Activated naive CD4-positive, alpha-beta T cell treated with anti-CD3 and anti-CD28 coated beads, Interleukin-2, amount 10 ng/mL, durations not matched to agents 7 days and 5 days (primary cell): ENCODE results near the gene SH2D3C.
A peak's percentile ranks its signal among the peaks of the same experiment; 100 is the strongest.

Experiments
- CTCF ChIA-PET: fragments of 350-600 bp; sonication (Branson Sonifier 250); formaldehyde crosslinking; loops from one replicate; lab custom pipeline; 2021; ENCODE audit warnings: antibody characterized with exemption; lab: Charles Lee
- DNase-seq: peaks from one replicate; pipeline ENCODE4 v3.0.0-alpha.2; 2020
- H3K27ac Mint-ChIP-seq: one replicate; pipeline ENCODE4 v1.8.0; 2021; ENCODE audit warnings: mild to moderate bottlenecking, moderate library complexity, mixed read lengths
- H3K27me3 Mint-ChIP-seq: one replicate; pipeline ENCODE4 v1.8.0; 2021; ENCODE audit warnings: mild to moderate bottlenecking, mixed read lengths
- H3K36me3 Mint-ChIP-seq: one replicate; pipeline ENCODE4 v1.8.0; 2021; ENCODE audit warnings: mixed read lengths
- H3K4me1 Mint-ChIP-seq: one replicate; pipeline ENCODE4 v1.8.0; 2021; ENCODE audit warnings: mixed read lengths
- H3K4me3 Mint-ChIP-seq: one replicate; pipeline ENCODE4 v1.8.0; 2021; ENCODE audit warnings: mild to moderate bottlenecking, moderate library complexity, mixed read lengths
- H3K9me3 Mint-ChIP-seq: one replicate; pipeline ENCODE4 v1.8.0; 2021; ENCODE audit warnings: mixed read lengths

The SH2D3C gene

GRCh38 chr9:127714020-127714750 lies 64.3 kb downstream of the SH2D3C start:
- Mint-ChIP-seq H3K27me3 (peaks cover 12% of the 10 kb centered on the region), H3K4me3 (peak overlapping the region; percentile 69), H3K27ac (no peak overlapping the region), H3K4me1 (peaks cover 32% of the 10 kb centered on the region), H3K36me3 (no peaks in the 10 kb centered on the region), H3K9me3 (no peaks in the 10 kb centered on the region)
- CTCF ChIA-PET = interaction anchor here (0.9 to 3.0 kb wide), 3 partner anchors 21 to 125 kb away, joined by 3 to 9 read pairs (median 5); partner anchors contain the start of gene TOR2A
- DNase-seq = no peak

GRCh38 chr9:127712867-127713266 lies 65.6 kb downstream of the SH2D3C start:
- H3K36me3 Mint-ChIP-seq = no peaks in the 10 kb centered on the region
- CTCF ChIA-PET = interaction anchor here (1.2 kb wide), 2 partner anchors 22 to 101 kb away, joined by 3 read pairs; partner anchors contain the start of genes STXBP1 and TOR2A
- no peak overlapping the region for H3K27ac Mint-ChIP-seq
- H3K4me3 Mint-ChIP-seq = no peak overlapping the region
- peaks cover 13% of the 10 kb centered on the region for H3K27me3 Mint-ChIP-seq
- H3K4me1 Mint-ChIP-seq = peaks cover 32% of the 10 kb centered on the region
- H3K9me3 Mint-ChIP-seq = peaks cover 3% of the 10 kb centered on the region
- no peak for DNase-seq

- Mint-ChIP-seq H3K4me3 (no peak overlapping the region), H3K36me3 (no peaks in the 10 kb centered on the region), H3K4me1 (peaks cover 37% of the 10 kb centered on the region), H3K27ac (no peak overlapping the region), H3K9me3 (peaks cover 3% of the 10 kb centered on the region), H3K27me3 (peaks cover 13% of the 10 kb centered on the region)
- DNase-seq = no peak
- CTCF ChIA-PET = interaction anchor here (1.2 to 1.3 kb wide), 2 partner anchors 12 to 101 kb away, joined by 3 read pairs; partner anchors contain the start of gene STXBP1
These were observed 66.1 kb downstream of the SH2D3C start for GRCh38 chr9:127712371-127712770.

GRCh38 chr9:127711831-127712274 lies 66.6 kb downstream of the SH2D3C start:
- no peak overlapping the region for H3K4me3 Mint-ChIP-seq
- H3K36me3 Mint-ChIP-seq = no peaks in the 10 kb centered on the region
- peaks cover 39% of the 10 kb centered on the region for H3K4me1 Mint-ChIP-seq
- no peak overlapping the region for H3K27ac Mint-ChIP-seq
- DNase-seq = no peak
- H3K9me3 Mint-ChIP-seq = peaks cover 3% of the 10 kb centered on the region
- H3K27me3 Mint-ChIP-seq = peaks cover 13% of the 10 kb centered on the region
- CTCF ChIA-PET = interaction anchor here (1.1 to 1.3 kb wide), 2 partner anchors 11 to 121 kb away, joined by 3 read pairs; no protein-coding TSS in a partner anchor

- peak; percentile 44 for DNase-seq
- peaks cover 13% of the 10 kb centered on the region for H3K27me3 Mint-ChIP-seq
- H3K4me1 Mint-ChIP-seq = peaks cover 39% of the 10 kb centered on the region
- CTCF ChIA-PET = interaction anchor here (1.1 to 1.3 kb wide), 2 partner anchors 11 to 121 kb away, joined by 3 read pairs; no protein-coding TSS in a partner anchor
- H3K4me3 Mint-ChIP-seq = no peak overlapping the region
- no peaks in the 10 kb centered on the region for H3K36me3 Mint-ChIP-seq
- H3K9me3 Mint-ChIP-seq = peaks cover 3% of the 10 kb centered on the region
- H3K27ac Mint-ChIP-seq = no peak overlapping the region
These were observed 67.2 kb downstream of the SH2D3C start for GRCh38 chr9:127711226-127711701.

DNA sequence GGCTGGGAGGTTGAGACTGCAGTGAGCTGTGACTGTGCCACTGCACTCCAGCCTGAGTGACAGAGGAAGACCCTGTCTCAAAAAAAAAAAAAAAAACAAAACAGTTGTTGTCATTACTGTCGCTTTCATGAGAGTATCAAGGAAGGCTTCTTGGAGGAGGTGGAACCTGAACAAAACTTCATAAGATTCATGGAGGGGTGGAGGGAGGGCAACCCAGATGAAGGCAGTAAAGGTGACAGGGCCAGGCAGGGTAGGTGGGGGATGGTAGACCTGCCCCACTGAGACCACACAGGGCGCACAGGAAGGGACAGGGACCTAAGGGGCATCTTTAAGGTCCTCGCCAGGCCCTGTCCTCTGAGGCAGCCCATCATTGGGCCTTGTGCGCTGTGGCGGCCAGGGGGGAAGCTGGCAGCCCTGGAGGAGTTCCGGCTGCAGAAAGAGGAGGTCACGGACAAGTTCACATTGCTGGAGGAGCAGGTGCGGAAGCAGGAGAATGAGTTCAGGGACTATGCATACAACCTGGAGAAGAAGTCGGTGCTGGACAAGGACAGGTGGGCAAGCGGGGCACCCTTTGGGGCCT lies 68.2 kb downstream of the SH2D3C start:
- Mint-ChIP-seq H3K4me3 (no peak overlapping the region), H3K4me1 (peaks cover 31% of the 10 kb centered on the region), H3K27ac (no peak overlapping the region), H3K36me3 (no peaks in the 10 kb centered on the region), H3K27me3 (peaks cover 8% of the 10 kb centered on the region), H3K9me3 (peaks cover 3% of the 10 kb centered on the region)
- no peak for DNase-seq
- CTCF ChIA-PET = no interaction called here

- peaks cover 28% of the 10 kb centered on the region for H3K4me1 Mint-ChIP-seq
- H3K27me3 Mint-ChIP-seq = peaks cover 12% of the 10 kb centered on the region
- no peaks in the 10 kb centered on the region for H3K36me3 Mint-ChIP-seq
- CTCF ChIA-PET = interaction anchor here (1.2 to 1.7 kb wide), 2 partner anchors 26 to 119 kb away, joined by 5 to 6 read pairs; partner anchors contain the start of gene TOR2A
- no peak overlapping the region for H3K4me3 Mint-ChIP-seq
- peaks cover 3% of the 10 kb centered on the region for H3K9me3 Mint-ChIP-seq
- no peak for DNase-seq
- no peak overlapping the region for H3K27ac Mint-ChIP-seq
These were observed 69.4 kb downstream of the SH2D3C start for GRCh38 chr9:127708952-127709587.

- Mint-ChIP-seq H3K4me1 (peaks cover 26% of the 10 kb centered on the region), H3K4me3 (no peak overlapping the region), H3K27ac (no peak overlapping the region), H3K36me3 (no peaks in the 10 kb centered on the region), H3K9me3 (peaks cover 3% of the 10 kb centered on the region), H3K27me3 (peaks cover 20% of the 10 kb centered on the region)
- CTCF ChIA-PET = interaction anchor here (1.7 kb wide), 1 partner anchor 27 kb away, joined by 6 read pairs; the partner anchor contains the start of gene TOR2A
- DNase-seq = peak; percentile 54
These were observed 70.7 kb downstream of the SH2D3C start for GRCh38 chr9:127707766-127708165.

DNA sequence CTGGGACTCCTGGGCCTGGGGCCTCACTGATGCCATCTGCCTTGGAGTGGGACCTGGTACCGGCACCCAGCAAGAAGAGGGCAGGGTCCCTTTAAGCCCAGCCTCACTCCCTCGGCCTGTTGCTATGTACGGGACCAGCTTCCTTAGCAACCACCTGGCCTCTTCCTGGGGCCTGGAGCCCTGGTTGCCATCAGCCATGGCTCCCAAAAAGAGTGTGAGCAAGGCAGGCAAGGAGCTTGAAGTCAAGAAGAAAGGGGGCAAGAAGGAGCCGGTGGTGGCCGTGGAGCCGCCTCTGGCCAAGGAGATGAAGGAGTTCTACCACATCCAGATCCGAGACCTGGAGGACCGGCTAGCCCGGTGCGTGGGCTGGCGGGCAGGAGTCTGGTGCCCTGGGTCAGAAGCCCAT lies 71.6 kb downstream of the SH2D3C start, which contains the start of gene CFAP157:
Gene CFAP157 (plus strand): TSS at position 153 of the 406 bp plus-strand sequence. CDS start 44 bp downstream, at position 197.
- H3K9me3 Mint-ChIP-seq = peaks cover 3% of the 10 kb centered on the region
- H3K27me3 Mint-ChIP-seq = peaks cover 20% of the 10 kb centered on the region
- DNase-seq = no peak
- H3K36me3 Mint-ChIP-seq = no peaks in the 10 kb centered on the region
- peaks cover 26% of the 10 kb centered on the region for H3K4me1 Mint-ChIP-seq
- no peak within 1 kb of the TSS for H3K4me3 Mint-ChIP-seq
- CTCF ChIA-PET = no interaction called here
- H3K27ac Mint-ChIP-seq = no peak within 1 kb of the TSS

- DNase-seq = no peak
- peaks cover 20% of the 10 kb centered on the region for H3K4me1 Mint-ChIP-seq
- H3K27ac Mint-ChIP-seq = no peak overlapping the region
- CTCF ChIA-PET = no interaction called here
- no peak overlapping the region for H3K4me3 Mint-ChIP-seq
- peaks cover 3% of the 10 kb centered on the region for H3K9me3 Mint-ChIP-seq
- peaks cover 20% of the 10 kb centered on the region for H3K27me3 Mint-ChIP-seq
- no peaks in the 10 kb centered on the region for H3K36me3 Mint-ChIP-seq
These were observed 72.7 kb downstream of the SH2D3C start for GRCh38 chr9:127705577-127706379.

DNA sequence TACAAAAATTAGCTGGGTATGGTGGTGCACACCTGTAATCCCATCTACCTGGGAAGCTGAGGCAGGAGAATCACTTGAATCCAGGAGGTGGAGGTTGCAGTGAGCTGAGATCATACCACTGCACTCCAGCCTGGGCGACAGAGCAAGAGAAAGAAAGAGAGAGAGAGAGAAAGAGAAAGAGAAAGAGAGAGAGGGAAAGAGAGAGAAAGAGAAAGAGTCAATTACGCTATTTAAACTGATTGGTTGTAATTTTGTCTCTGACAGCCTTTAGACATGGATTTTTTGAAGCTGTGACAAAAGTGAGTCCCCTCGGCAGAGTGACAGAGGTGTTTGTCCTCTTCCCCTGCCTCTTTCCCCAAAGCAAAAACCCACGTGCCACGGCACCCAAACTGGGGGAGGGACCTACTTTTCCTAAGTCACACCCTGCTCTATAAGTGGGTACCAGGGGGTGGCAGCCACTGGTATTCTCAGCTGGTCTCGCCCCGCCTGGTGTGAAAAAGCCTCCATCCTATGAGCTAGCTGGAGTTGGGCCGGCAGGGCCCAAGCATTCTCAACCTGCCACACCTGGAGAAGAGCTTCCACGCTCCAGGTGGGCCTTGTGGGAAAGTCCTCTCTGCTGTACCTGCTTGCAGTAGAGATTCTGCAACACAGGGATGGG lies 75.0 kb downstream of the SH2D3C start:
- H3K4me1 Mint-ChIP-seq = peaks cover 31% of the 10 kb centered on the region
- H3K27ac Mint-ChIP-seq = no peak overlapping the region
- H3K27me3 Mint-ChIP-seq = peaks cover 28% of the 10 kb centered on the region
- no peak for DNase-seq
- no peaks in the 10 kb centered on the region for H3K9me3 Mint-ChIP-seq
- no peaks in the 10 kb centered on the region for H3K36me3 Mint-ChIP-seq
- CTCF ChIA-PET = interaction anchor here (0.9 kb wide), 1 partner anchor 113 kb away, joined by 4 read pairs; no protein-coding TSS in a partner anchor
- no peak overlapping the region for H3K4me3 Mint-ChIP-seq

DNA sequence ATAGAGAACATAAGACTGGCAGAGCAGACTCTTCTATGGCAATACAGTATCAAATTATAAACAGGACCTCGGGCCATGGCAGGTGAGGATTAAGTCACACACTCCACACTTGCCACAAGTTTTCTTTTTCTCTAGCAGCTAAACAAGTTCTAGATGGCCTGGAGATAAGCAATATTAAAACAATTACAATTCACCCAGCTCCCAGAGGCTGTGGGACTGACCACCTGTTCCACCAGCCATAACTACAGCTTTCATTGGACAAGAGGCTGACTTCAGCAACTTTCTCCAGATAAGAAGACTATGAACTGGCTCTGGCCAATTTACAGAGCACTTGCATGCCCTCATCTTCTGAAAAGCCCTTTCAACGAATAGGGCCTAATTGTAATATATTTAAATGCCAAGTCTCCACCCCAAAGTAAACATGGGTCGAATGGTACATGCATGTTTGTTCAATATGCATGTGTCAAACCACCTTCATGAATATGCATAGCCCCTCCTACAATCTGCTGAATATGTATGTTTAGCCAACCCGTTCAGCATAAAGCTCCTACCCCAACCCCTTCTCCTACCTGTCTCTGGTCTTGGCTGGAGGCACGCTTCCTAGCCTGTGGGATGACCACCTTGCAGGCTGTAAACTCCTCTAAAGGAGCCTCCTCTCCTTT lies 77.7 kb downstream of the SH2D3C start:
- H3K27me3 Mint-ChIP-seq = peaks cover 26% of the 10 kb centered on the region
- no peak for DNase-seq
- H3K4me3 Mint-ChIP-seq = no peak overlapping the region
- CTCF ChIA-PET = interaction anchor here (0.6 to 0.9 kb wide), 2 partner anchors 11 to 32 kb away, joined by 3 read pairs; no protein-coding TSS in a partner anchor
- H3K36me3 Mint-ChIP-seq = no peaks in the 10 kb centered on the region
- H3K27ac Mint-ChIP-seq = peak overlapping the region; percentile 45
- no peaks in the 10 kb centered on the region for H3K9me3 Mint-ChIP-seq
- peaks cover 22% of the 10 kb centered on the region for H3K4me1 Mint-ChIP-seq
